HepG2 (cell line): ENCODE results near the gene NINJ2. TPM values are rescaled to one million over a fixed set of nuclear protein-coding genes. Genes with fewer than 3 reads are reported as not detected.

ENCODE experiments used
- BATF2 ChIP-seq: sonication (generic); formaldehyde crosslinking; IDR thresholded peaks from 2 replicates; pipeline ENCODE4 v1.8.0; 2022; ENCODE audit warnings: mild to moderate bottlenecking, missing genetic modification reagents, moderate library complexity
- EP300 ChIP-seq, 3 experiments: sonication (generic) in 1 of 3; formaldehyde crosslinking in 1 of 3; IDR thresholded peaks; 2 replicates each; pipeline versions ENCODE4 v1.5.1 to v1.6.1; 2011 to 2020; ENCODE audit warnings: low read depth in 2 of 3, low read length in 2 of 3, borderline replicate concordance in 1 of 3, improper control_type of control experiment in 1 of 3, mild to moderate bottlenecking in 1 of 3, missing genetic modification reagents in 1 of 3, moderate library complexity in 1 of 3
- ETS1 ChIP-seq: sonication (generic); formaldehyde crosslinking; IDR thresholded peaks from 2 replicates; pipeline ENCODE4 v1.4.0; 2020; ENCODE audit warnings: missing genetic modification reagents
- NR0B2 ChIP-seq: sonication (generic); formaldehyde crosslinking; IDR thresholded peaks from 2 replicates; pipeline ENCODE4 v1.4.0; 2020; ENCODE audit warnings: mild to moderate bottlenecking, missing genetic modification reagents
- PAXIP1 ChIP-seq: sonication (generic); formaldehyde crosslinking; conservative IDR thresholded peaks from 2 replicates; pipeline ENCODE4 v1.4.0; 2020; ENCODE audit warnings: mild to moderate bottlenecking, missing genetic modification reagents, moderate library complexity
- REST ChIP-seq, 2 experiments: IDR thresholded peaks; 2 replicates each; pipeline ENCODE4 v1.6.1; 2011 to 2012; ENCODE audit warnings: low read length in 2 of 2, borderline replicate concordance in 1 of 2, low read depth in 1 of 2, mild to moderate bottlenecking in 1 of 2, moderate library complexity in 1 of 2
- ZBTB25 ChIP-seq: IDR thresholded peaks from 2 replicates; pipeline ENCODE4 v1.6.1; 2018; ENCODE audit warnings: missing genetic modification reagents
- ZNF12 ChIP-seq: sonication (generic); formaldehyde crosslinking; IDR thresholded peaks from 2 replicates; pipeline ENCODE4 v1.5.0; 2020; ENCODE audit warnings: missing genetic modification reagents
- polyA plus RNA-seq, 8 experiments: library from polyadenylated mRNA; depleted of rRNA in 3 of 8; stranded (reverse) in 7 of 8; unstranded in 1 of 8; fragments of >200 nt; fragmentation: Illumina TruSeq in 4 of 8; extraction: Trizol in 4 of 8; gene quantifications; 2 replicates each; pipeline versions ENCODE4 v1.2.1 to v1.2.3, GENCODE V29; 2011 to 2016; ENCODE audit warnings: low read depth in 4 of 8, missing spikeins in 1 of 8, mixed read lengths in 1 of 8; ENCODE audit not compliant: insufficient read depth in 1 of 8
- total RNA-seq, 5 experiments: library from RNA; depleted of rRNA; stranded (reverse); fragments of >200 nt; fragmentation: Illumina TruSeq; extraction: Trizol; gene quantifications; 2 replicates each; pipeline ENCODE4 v1.2.3, GENCODE V29; 2016; ENCODE audit warnings: low read depth in 1 of 5

Gene NINJ2
- total and polyA plus RNA-seq, 2 of the 13 experiments (the other 11 are each of a cell fraction or from before 2014, with no cell fraction given), result 0.62 to 3.8 TPM

GRCh38 chr12:694734-695503 is 31.7 kb upstream of the NINJ2 start (continued):
- TF ChIP-seq REST (IDR thresholded peaks at IDR 0.05; ENCODE audit: borderline replicate concordance in 1 of 2, low read depth in 1 of 2, low read length in 2 of 2), result peak in 1 of 2 experiments; percentile 49; a peak in 2 of 4 replicates
- TF ChIP-seq EP300 (IDR thresholded peaks at IDR 0.05; ENCODE audit: low read depth in 2 of 2, low read length in 2 of 2), result peak; percentile 33 to 85; a peak in 3 of 4 replicates
- TF ChIP-seq EP300 (CRISPR knock-in tag; IDR thresholded peaks at IDR 0.05; ENCODE audit: borderline replicate concordance), result 0 out of 2 replicates have a peak, but pooled peaks have one; percentile 40
- TF ChIP-seq PAXIP1 (CRISPR knock-in tag), result peak; percentile 78
- 0 out of 2 replicates have a peak, but pooled peaks have one; percentile 32 for TF ChIP-seq ZNF12 (CRISPR knock-in tag)
- no peak for TF ChIP-seq NR0B2 (CRISPR knock-in tag)
- TF ChIP-seq ZBTB25 (CRISPR knock-in tag), result no peak
- TF ChIP-seq BATF2 (CRISPR knock-in tag), result no peak
- no peak for TF ChIP-seq ETS1 (CRISPR knock-in tag)
